SK-N-SH (cell line): ENCODE measurements around the gene TET1. TPM values are rescaled to one million over a fixed set of nuclear protein-coding genes. Genes with fewer than 3 reads are reported as not detected.

Source experiments
- CTCF ChIA-PET: fragments of 300-600, 350-600 bp; formaldehyde crosslinking; extraction: SDS; loops from one replicate; lab custom pipeline; 2021; lab: Yijun Ruan, JAX
- POLR2A ChIA-PET: fragments of 350-600 bp; sonication (Branson Sonifier 250); formaldehyde crosslinking; extraction: SDS; loops from one replicate; lab custom pipeline; 2020; ENCODE audit warnings: antibody characterized with exemption, inconsistent platforms; lab: Yijun Ruan, JAX
- DNase-seq: peaks from one replicate; pipeline ENCODE4 v3.0.0; 2012
- H2AFZ ChIP-seq: fragments of 200-600 bp; sonication (generic); 2 replicates; pipeline ENCODE4 v1.8.1; 2016; ENCODE audit warnings: antibody characterized with exemption, mild to moderate bottlenecking, low read depth
- H3F3A ChIP-seq: fragments of 200-600 bp; sonication (generic); replicated peaks from 2 replicates; pipeline ENCODE3; 2016; ENCODE audit warnings: antibody characterized with exemption, mild to moderate bottlenecking; ENCODE audit not compliant: insufficient read depth
- H3K27ac ChIP-seq, 2 experiments: fragments of 200-500 bp in 1 of 2; fragments of 200-600 bp in 1 of 2; sonication (Bioruptor generic) in 1 of 2; sonication (generic), shearing (Covaris generic) in 1 of 2; 2 replicates each; pipeline versions ENCODE4 v1.5.1 to v1.6.1; 2014 to 2016; ENCODE audit warnings: low read depth in 2 of 2, inconsistent platforms in 1 of 2, low read length in 1 of 2, mild to moderate bottlenecking in 1 of 2, mixed read lengths in 1 of 2
- H3K27me3 ChIP-seq: fragments of 200-600 bp; sonication (generic), shearing (Covaris generic); 2 replicates; pipeline ENCODE4 v1.6.1; 2016; ENCODE audit warnings: mixed run types; ENCODE audit not compliant: insufficient read depth
- H3K36me3 ChIP-seq, 2 experiments: fragments of 200-500 bp in 1 of 2; fragments of 200-600 bp in 1 of 2; sonication (Bioruptor generic) in 1 of 2; sonication (generic) in 1 of 2; replicated peaks in 1 of 2; 2 replicates each; pipeline versions ENCODE3 to v1.5.1; 2014 to 2016; ENCODE audit warnings: low read length in 1 of 2, mild to moderate bottlenecking in 1 of 2; ENCODE audit not compliant: insufficient read depth in 2 of 2, control insufficient read depth in 1 of 2
- H3K4me1 ChIP-seq, 2 experiments: fragments of 200-500 bp in 1 of 2; fragments of 200-600 bp in 1 of 2; sonication (Bioruptor generic) in 1 of 2; sonication (generic), shearing (Covaris generic) in 1 of 2; 2 replicates each; pipeline versions ENCODE4 v1.5.1 to v1.6.1; 2014 to 2016; ENCODE audit warnings: low read depth in 1 of 2, low read length in 1 of 2, mixed run types in 1 of 2; ENCODE audit not compliant: insufficient read depth in 2 of 2, control insufficient read depth in 1 of 2
- H3K4me2 ChIP-seq: fragments of 200-600 bp; sonication (generic), shearing (Covaris generic); 2 replicates; pipeline ENCODE4 v1.6.1; 2017; ENCODE audit warnings: mixed run types
- H3K4me3 ChIP-seq, 2 experiments: fragments of 200-500 bp in 1 of 2; fragments of 200-600 bp in 1 of 2; sonication (Bioruptor generic) in 1 of 2; sonication (generic), shearing (Covaris generic) in 1 of 2; 2 replicates each; pipeline versions ENCODE4 v1.5.1 to v1.8.1; 2014 to 2016; ENCODE audit warnings: low read depth in 2 of 2, inconsistent platforms in 1 of 2, low read length in 1 of 2, mild to moderate bottlenecking in 1 of 2, mixed read lengths in 1 of 2, moderate library complexity in 1 of 2
- H3K79me2 ChIP-seq: fragments of 200-600 bp; sonication (generic); 2 replicates; pipeline ENCODE4 v1.8.1; 2017; ENCODE audit warnings: mild to moderate bottlenecking; ENCODE audit not compliant: insufficient read depth
- H3K9ac ChIP-seq: fragments of 200-600 bp; sonication (generic); 2 replicates; pipeline ENCODE4 v1.6.1; 2017; ENCODE audit warnings: mixed run types
- H3K9me2 ChIP-seq: fragments of 200-600 bp; sonication (generic); 2 replicates; pipeline ENCODE4 v1.6.1; 2017; ENCODE audit warnings: mixed run types
- H3K9me3 ChIP-seq: fragments of 200-600 bp; sonication (generic); 2 replicates; pipeline ENCODE4 v1.6.1; 2017; ENCODE audit warnings: mixed run types, mild to moderate bottlenecking, moderate library complexity
- H4K20me1 ChIP-seq: fragments of 200-600 bp; sonication (generic); 2 replicates; pipeline ENCODE4 v1.6.1; 2017; ENCODE audit warnings: mild to moderate bottlenecking, mixed run types; ENCODE audit not compliant: insufficient read depth
- CHD2 ChIP-seq: fragments of 150-350 bp; IDR thresholded peaks from 2 replicates; pipeline ENCODE4 v1.6.1; 2018; ENCODE audit warnings: low read length; ENCODE audit not compliant: partially characterized antibody
- EP300 ChIP-seq, 2 experiments: IDR thresholded peaks; 2 replicates each; pipeline versions ENCODE4 v1.4.0 to v1.6.1; 2012; ENCODE audit warnings: borderline replicate concordance in 1 of 2, low read depth in 1 of 2, low read length in 1 of 2
- EZH2phosphoT487 ChIP-seq: fragments of 200-600 bp; sonication (generic); IDR thresholded peaks from 2 replicates; pipeline ENCODE4 v1.6.1; 2017; ENCODE audit warnings: low read depth, mixed run types, mild to moderate bottlenecking, antibody characterized with exemption, moderate library complexity, borderline replicate concordance
- FOSL2 ChIP-seq: IDR thresholded peaks from 2 replicates; pipeline ENCODE4 v1.4.0; 2012; ENCODE audit warnings: low read depth, mild to moderate bottlenecking, moderate library complexity, borderline replicate concordance
- FOXJ3 ChIP-seq: sonication (generic); formaldehyde crosslinking; IDR thresholded peaks from 2 replicates; pipeline ENCODE4 v1.5.1; 2020; ENCODE audit warnings: mild to moderate bottlenecking, missing genetic modification reagents
- FOXM1 ChIP-seq: IDR thresholded peaks from 2 replicates; pipeline ENCODE4 v1.4.0; 2012; ENCODE audit warnings: low read depth, mild to moderate bottlenecking
- GABPA ChIP-seq: IDR thresholded peaks from 2 replicates; pipeline ENCODE4 v1.4.0; 2012; ENCODE audit warnings: low read depth, mild to moderate bottlenecking
- NFIC ChIP-seq: IDR thresholded peaks from 2 replicates; pipeline ENCODE4 v1.4.0; 2012; ENCODE audit warnings: borderline replicate concordance
- NRF1 ChIP-seq: IDR thresholded peaks from 2 replicates; pipeline ENCODE4 v1.6.1; 2012; ENCODE audit warnings: low read depth, mild to moderate bottlenecking, low read length
- SMC3 ChIP-seq: IDR thresholded peaks from 2 replicates; pipeline ENCODE4 v1.6.1; 2012; ENCODE audit warnings: low read depth, low read length, improper control_type of control experiment
- TCF12 ChIP-seq: IDR thresholded peaks from 2 replicates; pipeline ENCODE4 v1.4.0; 2012
- YY1 ChIP-seq: IDR thresholded peaks from 2 replicates; pipeline ENCODE4 v1.4.0; 2012; ENCODE audit warnings: low read depth, mild to moderate bottlenecking
- WGBS: methylation state at CpG from one replicate; pipeline ENCODE4 v1.1.6; 2017; ENCODE audit warnings: low lambda C conversion rate; 5-methylcytosine and 5-hydroxymethylcytosine counted together
- polyA plus RNA-seq, 3 experiments: library from polyadenylated mRNA; depleted of rRNA; stranded (reverse); fragments of >200 nt; gene quantifications; 2 replicates each; pipeline ENCODE4 v1.2.3, GENCODE V29; 2012
- TF ChIP-seq, protein P1 (sequence below): IDR thresholded peaks from 2 replicates; pipeline ENCODE4 v1.4.0; 2012; ENCODE audit warnings: low read depth, borderline replicate concordance
- TF ChIP-seq, protein P2 (sequence below): IDR thresholded peaks from 2 replicates; pipeline ENCODE4 v1.4.0; 2012; ENCODE audit warnings: low read depth, borderline replicate concordance
- TF ChIP-seq, protein P3 (sequence below): IDR thresholded peaks from 2 replicates; pipeline ENCODE4 v1.6.1; 2012; ENCODE audit warnings: mild to moderate bottlenecking, low read depth, low read length, moderate library complexity

The TET1 gene
- polyA plus RNA-seq, 1 of the 3 experiments (the other 2 are of a cell fraction), result 0.38 TPM

DNA sequence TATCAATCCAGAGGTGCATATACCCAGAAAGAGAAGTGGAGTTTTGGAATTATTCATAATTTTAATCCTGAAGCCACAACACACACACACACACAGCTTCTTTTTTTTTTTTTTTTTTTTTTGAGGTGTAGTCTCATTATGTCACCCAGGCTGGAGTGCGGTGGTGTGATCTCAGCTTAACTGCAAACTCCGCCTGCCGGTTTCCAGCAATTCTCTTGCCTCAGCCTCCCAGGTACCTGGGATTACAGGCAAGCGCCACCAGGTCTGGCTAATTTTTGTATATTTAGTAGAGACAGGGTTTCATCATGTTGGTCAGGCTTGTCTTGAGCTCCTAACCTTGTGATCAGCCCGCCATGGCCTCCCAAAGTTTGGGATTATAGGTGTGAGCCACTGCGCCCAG is 35.4 kb downstream of the TET1 start:
- Histone ChIP-seq H3K36me3 (no peaks in the 10 kb centered on the region), H3K4me3 (no peak overlapping the region)
- POLR2A ChIA-PET, result no interaction called here

DNA sequence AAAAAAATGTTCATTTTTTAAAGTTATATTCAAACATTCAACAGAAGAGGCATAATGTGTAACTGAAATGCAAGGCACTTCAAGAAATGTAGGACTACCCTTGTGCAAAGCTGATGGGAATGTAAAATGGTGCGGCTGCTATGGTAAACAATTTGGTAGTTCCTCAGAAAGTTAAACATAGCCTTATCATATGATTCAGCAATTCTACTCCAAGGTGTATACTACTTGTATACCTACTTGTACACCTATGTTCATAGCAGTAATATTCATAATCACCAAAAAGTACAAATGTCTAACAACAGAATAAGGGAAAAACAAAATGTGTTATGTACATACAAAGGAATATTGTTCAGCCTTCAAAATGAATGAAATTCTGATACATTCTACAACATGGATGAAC is 37.3 kb downstream of the TET1 start:
- Histone ChIP-seq H3K4me1 (peaks cover 23 to 33% of the 10 kb centered on the region in 2 experiments; a peak in 3 of 4 replicates), H3K9ac (no peak overlapping the region), H2AFZ (no peak overlapping the region), H3K4me3 (no peak overlapping the region), H3K36me3 (no peaks in the 10 kb centered on the region), H3F3A (peaks cover 27% of the 10 kb centered on the region), H3K4me2 (no peak overlapping the region), H3K27me3 (no peaks in the 10 kb centered on the region), H3K9me3 (no peaks in the 10 kb centered on the region), H4K20me1 (no peaks in the 10 kb centered on the region), H3K79me2 (peaks cover 13% of the 10 kb centered on the region), H3K27ac (no peak overlapping the region), H3K9me2 (no peaks in the 10 kb centered on the region; the same call in 1 of the 2 replicates)
- whole genome bisulfite sequencing, result 96% methylated on average over 1 of the region's 1 CpG
- no peak for DNase-seq
- POLR2A ChIA-PET, result interaction anchor here (1.1 kb wide), 1 partner anchor 47 kb away, joined by 3 read pairs; no protein-coding TSS in a partner anchor
- CTCF ChIA-PET, result no interaction called here
- TF ChIP-seq NRF1 (no peak), GABPA (no peak), FOXJ3 (CRISPR knock-in tag) (no peak), FOSL2 (no peak), FOXM1 (no peak), EP300 (IDR thresholded peaks at IDR 0.05; ENCODE audit: borderline replicate concordance in 1 of 2, low read depth in 1 of 2, low read length in 1 of 2) (no peak), EZH2phosphoT487 (no peak), CHD2 (no peak), YY1 (no peak)
- TF ChIP-seq, protein P1, sequence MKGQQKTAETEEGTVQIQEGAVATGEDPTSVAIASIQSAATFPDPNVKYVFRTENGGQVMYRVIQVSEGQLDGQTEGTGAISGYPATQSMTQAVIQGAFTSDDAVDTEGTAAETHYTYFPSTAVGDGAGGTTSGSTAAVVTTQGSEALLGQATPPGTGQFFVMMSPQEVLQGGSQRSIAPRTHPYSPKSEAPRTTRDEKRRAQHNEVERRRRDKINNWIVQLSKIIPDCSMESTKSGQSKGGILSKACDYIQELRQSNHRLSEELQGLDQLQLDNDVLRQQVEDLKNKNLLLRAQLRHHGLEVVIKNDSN, result no peak
- TF ChIP-seq, protein P2, sequence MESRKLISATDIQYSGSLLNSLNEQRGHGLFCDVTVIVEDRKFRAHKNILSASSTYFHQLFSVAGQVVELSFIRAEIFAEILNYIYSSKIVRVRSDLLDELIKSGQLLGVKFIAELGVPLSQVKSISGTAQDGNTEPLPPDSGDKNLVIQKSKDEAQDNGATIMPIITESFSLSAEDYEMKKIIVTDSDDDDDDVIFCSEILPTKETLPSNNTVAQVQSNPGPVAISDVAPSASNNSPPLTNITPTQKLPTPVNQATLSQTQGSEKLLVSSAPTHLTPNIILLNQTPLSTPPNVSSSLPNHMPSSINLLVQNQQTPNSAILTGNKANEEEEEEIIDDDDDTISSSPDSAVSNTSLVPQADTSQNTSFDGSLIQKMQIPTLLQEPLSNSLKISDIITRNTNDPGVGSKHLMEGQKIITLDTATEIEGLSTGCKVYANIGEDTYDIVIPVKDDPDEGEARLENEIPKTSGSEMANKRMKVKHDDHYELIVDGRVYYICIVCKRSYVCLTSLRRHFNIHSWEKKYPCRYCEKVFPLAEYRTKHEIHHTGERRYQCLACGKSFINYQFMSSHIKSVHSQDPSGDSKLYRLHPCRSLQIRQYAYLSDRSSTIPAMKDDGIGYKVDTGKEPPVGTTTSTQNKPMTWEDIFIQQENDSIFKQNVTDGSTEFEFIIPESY, result no peak

More for the DNA sequence above, 35.4 kb downstream of the TET1 start:
- CTCF ChIA-PET, result interaction anchor here (1.3 kb wide), 1 partner anchor 33 kb away, joined by 4 read pairs; no protein-coding TSS in a partner anchor
- TF ChIP-seq TCF12 (no peak), YY1 (no peak), SMC3 (no peak), NFIC (no peak), FOXJ3 (CRISPR knock-in tag) (no peak)
- TF ChIP-seq, protein P3, sequence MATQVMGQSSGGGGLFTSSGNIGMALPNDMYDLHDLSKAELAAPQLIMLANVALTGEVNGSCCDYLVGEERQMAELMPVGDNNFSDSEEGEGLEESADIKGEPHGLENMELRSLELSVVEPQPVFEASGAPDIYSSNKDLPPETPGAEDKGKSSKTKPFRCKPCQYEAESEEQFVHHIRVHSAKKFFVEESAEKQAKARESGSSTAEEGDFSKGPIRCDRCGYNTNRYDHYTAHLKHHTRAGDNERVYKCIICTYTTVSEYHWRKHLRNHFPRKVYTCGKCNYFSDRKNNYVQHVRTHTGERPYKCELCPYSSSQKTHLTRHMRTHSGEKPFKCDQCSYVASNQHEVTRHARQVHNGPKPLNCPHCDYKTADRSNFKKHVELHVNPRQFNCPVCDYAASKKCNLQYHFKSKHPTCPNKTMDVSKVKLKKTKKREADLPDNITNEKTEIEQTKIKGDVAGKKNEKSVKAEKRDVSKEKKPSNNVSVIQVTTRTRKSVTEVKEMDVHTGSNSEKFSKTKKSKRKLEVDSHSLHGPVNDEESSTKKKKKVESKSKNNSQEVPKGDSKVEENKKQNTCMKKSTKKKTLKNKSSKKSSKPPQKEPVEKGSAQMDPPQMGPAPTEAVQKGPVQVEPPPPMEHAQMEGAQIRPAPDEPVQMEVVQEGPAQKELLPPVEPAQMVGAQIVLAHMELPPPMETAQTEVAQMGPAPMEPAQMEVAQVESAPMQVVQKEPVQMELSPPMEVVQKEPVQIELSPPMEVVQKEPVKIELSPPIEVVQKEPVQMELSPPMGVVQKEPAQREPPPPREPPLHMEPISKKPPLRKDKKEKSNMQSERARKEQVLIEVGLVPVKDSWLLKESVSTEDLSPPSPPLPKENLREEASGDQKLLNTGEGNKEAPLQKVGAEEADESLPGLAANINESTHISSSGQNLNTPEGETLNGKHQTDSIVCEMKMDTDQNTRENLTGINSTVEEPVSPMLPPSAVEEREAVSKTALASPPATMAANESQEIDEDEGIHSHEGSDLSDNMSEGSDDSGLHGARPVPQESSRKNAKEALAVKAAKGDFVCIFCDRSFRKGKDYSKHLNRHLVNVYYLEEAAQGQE, result no peak
- TF ChIP-seq, protein P2, result no peak
- TF ChIP-seq, all 33 proteins: peak for 0
- Histone ChIP-seq H3K9ac (no peak overlapping the region), H3K27ac (no peak overlapping the region), H4K20me1 (no peaks in the 10 kb centered on the region), H3K79me2 (peaks cover 3% of the 10 kb centered on the region; the same call in 1 of the 2 replicates), H3K9me2 (no peaks in the 10 kb centered on the region; the same call in 1 of the 2 replicates), H3K4me2 (no peak overlapping the region), H3F3A (peaks cover 17% of the 10 kb centered on the region), H3K9me3 (no peaks in the 10 kb centered on the region), H3K4me1 (peaks cover 14 to 19% of the 10 kb centered on the region in 2 experiments; a peak in 3 of 4 replicates), H3K27me3 (no peaks in the 10 kb centered on the region), H2AFZ (no peak overlapping the region)
- DNase-seq, result no peak
- WGBS, result 97% methylated on average over 6 of the region's 6 CpGs
